ENCODE measurements around the gene SLC10A3. TPM values are rescaled to one million over a fixed set of nuclear protein-coding genes. Genes with fewer than 3 reads are reported as not detected.

SLC10A3 gene
- total and polyA plus RNA-seq, 2 of the 8 experiments (the other 6 are each of a cell fraction or from before 2014, with no cell fraction given): 6.8 to 9.5 TPM

- no peak overlapping the region for H3K27ac ChIP-seq (ENCODE audit: low read depth, low read length)
- no peak overlapping the region for H4K8ac ChIP-seq (ENCODE audit: extremely low read depth, insufficient read depth, low read length)
- no peaks in the 10 kb centered on the region for H3K27me3 ChIP-seq (replicated peaks in 1 of 4; ENCODE audit: control insufficient read depth in 3 of 4, extremely low read depth in 1 of 4, insufficient read depth in 3 of 4, low read length in 3 of 4)
- POLR2A ChIA-PET (ENCODE audit: partially characterized antibody): interaction anchor here (1.2 kb wide), 1 partner anchor 16 kb away, joined by 3 read pairs; no protein-coding TSS in a partner anchor
- no peak overlapping the region for H3K18ac ChIP-seq (ENCODE audit: extremely low read depth, low read length)
- H2BK12ac ChIP-seq (ENCODE audit: low read depth, low read length): no peak overlapping the region
- no peaks in the 10 kb centered on the region for H4K20me1 ChIP-seq (replicated peaks in 1 of 2; ENCODE audit: control insufficient read depth in 1 of 2, insufficient read depth in 2 of 2, low read length in 2 of 2)
- CTCF ChIA-PET (ENCODE audit: partially characterized antibody): interaction anchor here (3.1 kb wide), 1 partner anchor 12 kb away, joined by 11 read pairs; the partner anchor contains the start of gene PLXNA3
- no peak for DNase-seq (ENCODE audit: low read depth in 1 of 2, low spot score in 2 of 2)
- no peaks in the 10 kb centered on the region for H3K23me2 ChIP-seq (ENCODE audit: low read depth, low read length)
- no peak overlapping the region for H2BK15ac ChIP-seq (ENCODE audit: low read length)
- no peaks in the 10 kb centered on the region for H3K4me1 ChIP-seq (replicated peaks in 1 of 4; ENCODE audit: control insufficient read depth in 3 of 4, insufficient read depth in 4 of 4, low read length in 3 of 4)
- H3K79me2 ChIP-seq (ENCODE audit: control insufficient read depth in 1 of 2, insufficient read depth in 2 of 2, low read length in 2 of 2): no peaks in the 10 kb centered on the region
- H4K91ac ChIP-seq (replicated peaks; ENCODE audit: insufficient read length, low read length): no peak overlapping the region
- no peak overlapping the region for H3K4ac ChIP-seq (replicated peaks; ENCODE audit: insufficient read length, low read depth, low read length)
- H3K14ac ChIP-seq (ENCODE audit: insufficient read length): no peak overlapping the region
- WGBS, 2 experiments (ENCODE audit: extremely low coverage in 1 of 2, insufficient coverage in 1 of 2, insufficient read length in 1 of 2, insufficient replicate concordance in 2 of 2, low coverage in 1 of 2, low lambda C conversion rate in 2 of 2, missing lambda C conversion rate in 1 of 2): 95% methylated on average over 17 of the region's 23 CpGs; no CpG with 5 or more reads in 1 of the 2 experiments
- no peak overlapping the region for H2BK5ac ChIP-seq (ENCODE audit: low read depth, low read length)
- no peak overlapping the region for H2BK20ac ChIP-seq (ENCODE audit: low read length)
- no peak overlapping the region for H3K4me2 ChIP-seq (ENCODE audit: insufficient read depth in 1 of 2, low read depth in 2 of 2, low read length in 2 of 2)
- no peak overlapping the region for H4K5ac ChIP-seq (ENCODE audit: insufficient read length, low read depth, low read length)
- H3K36me3 ChIP-seq (ENCODE audit: control insufficient read depth in 2 of 4, insufficient read depth in 4 of 4, low read length in 3 of 4): peaks cover 0 to 27% (median 5%) of the 10 kb centered on the region in 4 experiments; a peak in 5 of 8 replicates
- H3K4me3 ChIP-seq (ENCODE audit: extremely low read depth in 1 of 4, insufficient read depth in 2 of 4, low read depth in 3 of 4, low read length in 4 of 4): no peak overlapping the region
- H3K9ac ChIP-seq (replicated peaks in 1 of 4; ENCODE audit: extremely low read depth in 1 of 4, low read depth in 3 of 4, low read length in 3 of 4): no peak overlapping the region
- H2AFZ ChIP-seq (ENCODE audit: low read length): no peak overlapping the region
- no peak overlapping the region for H2BK120ac ChIP-seq (replicated peaks; ENCODE audit: low read depth, low read length)
- FAIRE-seq: no peak
- no peak overlapping the region for H2AK5ac ChIP-seq (ENCODE audit: low read depth, low read length)
- H3K79me1 ChIP-seq (ENCODE audit: low read depth, low read length): no peaks in the 10 kb centered on the region
- H3K23ac ChIP-seq (ENCODE audit: insufficient read length): no peak overlapping the region
- no peak overlapping the region for H3K56ac ChIP-seq (replicated peaks; ENCODE audit: insufficient read length, low read depth, low read length)
- no peaks in the 10 kb centered on the region for H3K9me3 ChIP-seq (ENCODE audit: insufficient read depth in 2 of 2, low read depth in 1 of 2, low read length in 1 of 2)
- TF ChIP-seq JUND (IDR thresholded peaks at IDR 0.05; ENCODE audit: low read length) (no peak), ATF2 (IDR thresholded peaks at IDR 0.05; ENCODE audit: low read length) (no peak), E2F6 (IDR thresholded peaks at IDR 0.05) (no peak), NANOG (IDR thresholded peaks at IDR 0.05; ENCODE audit: insufficient read depth, low read depth, low read length, poor library complexity, severe bottlenecking) (no peak), SIX5 (IDR thresholded peaks at IDR 0.05; ENCODE audit: low read depth, low read length) (no peak), SIRT6 (IDR thresholded peaks at IDR 0.05; ENCODE audit: low read length) (no peak), SP1 (IDR thresholded peaks at IDR 0.05; ENCODE audit: low read depth, low read length) (no peak), SAP30 (IDR thresholded peaks at IDR 0.05; ENCODE audit: insufficient read depth, insufficient replicate concordance, low read length) (no peak), TAF1 (IDR thresholded peaks at IDR 0.05; ENCODE audit: low read depth, low read length) (no peak), RNF2 (IDR thresholded peaks at IDR 0.05; ENCODE audit: borderline replicate concordance, low read depth, low read length, missing control alignments, poor library complexity, severe bottlenecking) (no peak), SP2 (IDR thresholded peaks at IDR 0.05; ENCODE audit: low read length) (no peak)
Measured at GRCh38 chrX:154470914-154471568, 19.4 kb downstream of the SLC10A3 start.

Measured in H1 (cell line).